ENCODE measurements around the gene ADAMTS16. TPM values are rescaled to one million over a fixed set of nuclear protein-coding genes. Genes with fewer than 3 reads are reported as not detected.

The ADAMTS16 gene
- total RNA-seq, 1 experiment from 2014 or later = 30.1 TPM

DNA sequence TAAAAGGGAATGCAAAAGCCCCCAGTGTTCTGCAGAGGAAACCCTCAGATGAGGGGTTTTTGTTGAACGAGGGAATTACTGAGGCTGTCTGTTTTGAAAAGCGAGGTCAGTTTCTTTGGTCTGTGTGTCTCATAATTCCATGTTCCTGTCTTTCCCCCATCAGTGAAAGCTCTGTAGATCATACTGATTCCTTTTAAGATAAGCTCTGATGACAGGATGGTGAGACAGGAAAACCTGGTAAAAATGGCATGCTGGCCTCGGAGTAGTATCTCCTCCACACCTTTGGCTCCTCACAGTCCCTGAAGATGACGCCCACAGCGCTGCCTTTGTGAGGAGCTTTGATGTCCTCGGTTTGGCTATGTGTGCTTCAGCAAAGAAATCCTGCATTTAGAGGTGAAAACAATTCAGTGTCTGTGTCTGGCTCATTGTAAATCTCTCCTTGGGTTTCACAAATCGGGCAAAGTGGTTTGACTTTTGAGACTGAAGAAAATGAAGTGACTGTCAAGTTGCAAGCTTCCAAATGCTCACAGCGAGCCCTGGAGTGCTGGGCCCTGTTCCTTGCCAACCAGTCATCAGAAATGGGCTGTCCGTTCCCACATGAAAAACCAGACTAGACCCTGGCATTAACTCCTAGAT lies 157.4 kb downstream of the ADAMTS16 start (continued):
- TF ChIP-seq, protein P1, sequence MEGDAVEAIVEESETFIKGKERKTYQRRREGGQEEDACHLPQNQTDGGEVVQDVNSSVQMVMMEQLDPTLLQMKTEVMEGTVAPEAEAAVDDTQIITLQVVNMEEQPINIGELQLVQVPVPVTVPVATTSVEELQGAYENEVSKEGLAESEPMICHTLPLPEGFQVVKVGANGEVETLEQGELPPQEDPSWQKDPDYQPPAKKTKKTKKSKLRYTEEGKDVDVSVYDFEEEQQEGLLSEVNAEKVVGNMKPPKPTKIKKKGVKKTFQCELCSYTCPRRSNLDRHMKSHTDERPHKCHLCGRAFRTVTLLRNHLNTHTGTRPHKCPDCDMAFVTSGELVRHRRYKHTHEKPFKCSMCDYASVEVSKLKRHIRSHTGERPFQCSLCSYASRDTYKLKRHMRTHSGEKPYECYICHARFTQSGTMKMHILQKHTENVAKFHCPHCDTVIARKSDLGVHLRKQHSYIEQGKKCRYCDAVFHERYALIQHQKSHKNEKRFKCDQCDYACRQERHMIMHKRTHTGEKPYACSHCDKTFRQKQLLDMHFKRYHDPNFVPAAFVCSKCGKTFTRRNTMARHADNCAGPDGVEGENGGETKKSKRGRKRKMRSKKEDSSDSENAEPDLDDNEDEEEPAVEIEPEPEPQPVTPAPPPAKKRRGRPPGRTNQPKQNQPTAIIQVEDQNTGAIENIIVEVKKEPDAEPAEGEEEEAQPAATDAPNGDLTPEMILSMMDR (IDR thresholded peaks at IDR 0.05) = no peak
- TF ChIP-seq, protein P2, sequence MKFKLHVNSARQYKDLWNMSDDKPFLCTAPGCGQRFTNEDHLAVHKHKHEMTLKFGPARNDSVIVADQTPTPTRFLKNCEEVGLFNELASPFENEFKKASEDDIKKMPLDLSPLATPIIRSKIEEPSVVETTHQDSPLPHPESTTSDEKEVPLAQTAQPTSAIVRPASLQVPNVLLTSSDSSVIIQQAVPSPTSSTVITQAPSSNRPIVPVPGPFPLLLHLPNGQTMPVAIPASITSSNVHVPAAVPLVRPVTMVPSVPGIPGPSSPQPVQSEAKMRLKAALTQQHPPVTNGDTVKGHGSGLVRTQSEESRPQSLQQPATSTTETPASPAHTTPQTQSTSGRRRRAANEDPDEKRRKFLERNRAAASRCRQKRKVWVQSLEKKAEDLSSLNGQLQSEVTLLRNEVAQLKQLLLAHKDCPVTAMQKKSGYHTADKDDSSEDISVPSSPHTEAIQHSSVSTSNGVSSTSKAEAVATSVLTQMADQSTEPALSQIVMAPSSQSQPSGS (CRISPR knock-in tag; IDR thresholded peaks at IDR 0.05; ENCODE audit: borderline replicate concordance, low read depth) = no peak
- TF ChIP-seq TP53 (CRISPR knock-in tag; IDR thresholded peaks at IDR 0.05) (no peak), NR1H2 (CRISPR knock-in tag; IDR thresholded peaks at IDR 0.05) (no peak), FOXJ3 (CRISPR knock-in tag; IDR thresholded peaks at IDR 0.05; ENCODE audit: borderline replicate concordance) (no peak), SOX15 (CRISPR knock-in tag; IDR thresholded peaks at IDR 0.05) (no peak), ZNF423 (CRISPR knock-in tag; IDR thresholded peaks at IDR 0.05) (no peak), FOXK1 (CRISPR knock-in tag; IDR thresholded peaks at IDR 0.05) (no peak)

GRCh38 chr5:5298068-5298633 lies 158.0 kb downstream of the ADAMTS16 start:
- DNase-seq (ENCODE audit: low spot score) = no peak
- Mint-ChIP-seq H3K4me1 (peaks cover 5% of the 10 kb centered on the region), H3K4me3 (no peak overlapping the region), H3K36me3 (peaks cover 34% of the 10 kb centered on the region), H3K9me3 (peaks cover 19% of the 10 kb centered on the region), H3K27me3 (ENCODE audit: low read depth) (no peaks in the 10 kb centered on the region), H3K27ac (peak overlapping the region; percentile 2; the same call in 1 of the 2 replicates)
- POLR2A ChIA-PET = no interaction called here
- ATAC-seq = no peak
- CTCF ChIA-PET = no interaction called here
- TF ChIP-seq, protein P3, sequence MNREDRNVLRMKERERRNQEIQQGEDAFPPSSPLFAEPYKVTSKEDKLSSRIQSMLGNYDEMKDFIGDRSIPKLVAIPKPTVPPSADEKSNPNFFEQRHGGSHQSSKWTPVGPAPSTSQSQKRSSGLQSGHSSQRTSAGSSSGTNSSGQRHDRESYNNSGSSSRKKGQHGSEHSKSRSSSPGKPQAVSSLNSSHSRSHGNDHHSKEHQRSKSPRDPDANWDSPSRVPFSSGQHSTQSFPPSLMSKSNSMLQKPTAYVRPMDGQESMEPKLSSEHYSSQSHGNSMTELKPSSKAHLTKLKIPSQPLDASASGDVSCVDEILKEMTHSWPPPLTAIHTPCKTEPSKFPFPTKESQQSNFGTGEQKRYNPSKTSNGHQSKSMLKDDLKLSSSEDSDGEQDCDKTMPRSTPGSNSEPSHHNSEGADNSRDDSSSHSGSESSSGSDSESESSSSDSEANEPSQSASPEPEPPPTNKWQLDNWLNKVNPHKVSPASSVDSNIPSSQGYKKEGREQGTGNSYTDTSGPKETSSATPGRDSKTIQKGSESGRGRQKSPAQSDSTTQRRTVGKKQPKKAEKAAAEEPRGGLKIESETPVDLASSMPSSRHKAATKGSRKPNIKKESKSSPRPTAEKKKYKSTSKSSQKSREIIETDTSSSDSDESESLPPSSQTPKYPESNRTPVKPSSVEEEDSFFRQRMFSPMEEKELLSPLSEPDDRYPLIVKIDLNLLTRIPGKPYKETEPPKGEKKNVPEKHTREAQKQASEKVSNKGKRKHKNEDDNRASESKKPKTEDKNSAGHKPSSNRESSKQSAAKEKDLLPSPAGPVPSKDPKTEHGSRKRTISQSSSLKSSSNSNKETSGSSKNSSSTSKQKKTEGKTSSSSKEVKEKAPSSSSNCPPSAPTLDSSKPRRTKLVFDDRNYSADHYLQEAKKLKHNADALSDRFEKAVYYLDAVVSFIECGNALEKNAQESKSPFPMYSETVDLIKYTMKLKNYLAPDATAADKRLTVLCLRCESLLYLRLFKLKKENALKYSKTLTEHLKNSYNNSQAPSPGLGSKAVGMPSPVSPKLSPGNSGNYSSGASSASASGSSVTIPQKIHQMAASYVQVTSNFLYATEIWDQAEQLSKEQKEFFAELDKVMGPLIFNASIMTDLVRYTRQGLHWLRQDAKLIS (CRISPR knock-in tag; IDR thresholded peaks at IDR 0.05; ENCODE audit: borderline replicate concordance) = no peak
- TF ChIP-seq SMAD4 (CRISPR knock-in tag; IDR thresholded peaks at IDR 0.05) (no peak), HMGA2 (CRISPR knock-in tag; IDR thresholded peaks at IDR 0.05) (no peak), TP53 (CRISPR knock-in tag; IDR thresholded peaks at IDR 0.05) (no peak), CDX4 (CRISPR knock-in tag; IDR thresholded peaks at IDR 0.05; ENCODE audit: borderline replicate concordance) (no peak), E2F1 (CRISPR knock-in tag; IDR thresholded peaks at IDR 0.05) (no peak), JUN (CRISPR knock-in tag; IDR thresholded peaks at IDR 0.05) (no peak), ZNF416 (CRISPR knock-in tag; IDR thresholded peaks at IDR 0.05) (no peak), ETV6 (CRISPR knock-in tag; IDR thresholded peaks at IDR 0.05) (no peak)
- TF ChIP-seq, protein P2 (CRISPR knock-in tag; IDR thresholded peaks at IDR 0.05; ENCODE audit: borderline replicate concordance, low read depth) = no peak
- TF ChIP-seq, protein P4, sequence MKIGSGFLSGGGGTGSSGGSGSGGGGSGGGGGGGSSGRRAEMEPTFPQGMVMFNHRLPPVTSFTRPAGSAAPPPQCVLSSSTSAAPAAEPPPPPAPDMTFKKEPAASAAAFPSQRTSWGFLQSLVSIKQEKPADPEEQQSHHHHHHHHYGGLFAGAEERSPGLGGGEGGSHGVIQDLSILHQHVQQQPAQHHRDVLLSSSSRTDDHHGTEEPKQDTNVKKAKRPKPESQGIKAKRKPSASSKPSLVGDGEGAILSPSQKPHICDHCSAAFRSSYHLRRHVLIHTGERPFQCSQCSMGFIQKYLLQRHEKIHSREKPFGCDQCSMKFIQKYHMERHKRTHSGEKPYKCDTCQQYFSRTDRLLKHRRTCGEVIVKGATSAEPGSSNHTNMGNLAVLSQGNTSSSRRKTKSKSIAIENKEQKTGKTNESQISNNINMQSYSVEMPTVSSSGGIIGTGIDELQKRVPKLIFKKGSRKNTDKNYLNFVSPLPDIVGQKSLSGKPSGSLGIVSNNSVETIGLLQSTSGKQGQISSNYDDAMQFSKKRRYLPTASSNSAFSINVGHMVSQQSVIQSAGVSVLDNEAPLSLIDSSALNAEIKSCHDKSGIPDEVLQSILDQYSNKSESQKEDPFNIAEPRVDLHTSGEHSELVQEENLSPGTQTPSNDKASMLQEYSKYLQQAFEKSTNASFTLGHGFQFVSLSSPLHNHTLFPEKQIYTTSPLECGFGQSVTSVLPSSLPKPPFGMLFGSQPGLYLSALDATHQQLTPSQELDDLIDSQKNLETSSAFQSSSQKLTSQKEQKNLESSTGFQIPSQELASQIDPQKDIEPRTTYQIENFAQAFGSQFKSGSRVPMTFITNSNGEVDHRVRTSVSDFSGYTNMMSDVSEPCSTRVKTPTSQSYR (CRISPR knock-in tag; IDR thresholded peaks at IDR 0.05) = no peak
- TF ChIP-seq, protein P5, sequence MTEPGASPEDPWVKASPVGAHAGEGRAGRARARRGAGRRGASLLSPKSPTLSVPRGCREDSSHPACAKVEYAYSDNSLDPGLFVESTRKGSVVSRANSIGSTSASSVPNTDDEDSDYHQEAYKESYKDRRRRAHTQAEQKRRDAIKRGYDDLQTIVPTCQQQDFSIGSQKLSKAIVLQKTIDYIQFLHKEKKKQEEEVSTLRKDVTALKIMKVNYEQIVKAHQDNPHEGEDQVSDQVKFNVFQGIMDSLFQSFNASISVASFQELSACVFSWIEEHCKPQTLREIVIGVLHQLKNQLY (CRISPR knock-in tag; IDR thresholded peaks at IDR 0.05) = no peak

Data from WTC11 (cell line).